HK-2 (cell line): ENCODE results near the gene CRADD.
A peak's percentile ranks its signal among the peaks of the same experiment; 100 is the strongest.

Experiments
- DNase-seq: peaks from one replicate; pipeline ENCODE4 v3.0.0-alpha.2; 2018; ENCODE audit not compliant: unreplicated experiment

Gene CRADD

GRCh38 chr12:93938317-93938716 is 261.1 kb downstream of the CRADD start:
- DNase-seq, result no peak

DNA sequence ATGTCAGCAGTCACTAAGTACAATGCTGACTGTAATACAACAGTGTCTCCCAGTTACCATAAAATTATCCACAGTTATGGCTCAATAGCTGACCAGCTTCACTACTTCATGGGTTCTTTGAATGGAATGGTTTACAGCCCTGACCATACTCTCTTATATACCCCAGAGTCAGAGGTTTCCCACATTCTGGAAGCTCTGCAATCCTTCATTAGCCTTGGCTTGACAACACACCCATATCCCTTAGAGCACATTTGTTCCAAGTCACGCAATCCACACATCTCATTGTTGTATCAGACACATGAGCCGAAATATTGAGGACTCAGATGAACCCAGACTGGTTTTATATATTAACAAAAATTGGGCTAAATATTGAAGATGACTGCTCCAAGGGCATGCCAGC is 261.8 kb downstream of the CRADD start:
- DNase-seq, result no peak

GRCh38 chr12:93939641-93940325 is 262.6 kb downstream of the CRADD start:
- DNase-seq, result no peak

- DNase-seq, result peak; percentile 11
These were observed 266.6 kb downstream of the CRADD start for GRCh38 chr12:93943780-93944179.

GRCh38 chr12:93944201-93944600 is 267.0 kb downstream of the CRADD start:
- DNase-seq, result no peak
